ENCODE data around the gene GJA9.

DNA sequence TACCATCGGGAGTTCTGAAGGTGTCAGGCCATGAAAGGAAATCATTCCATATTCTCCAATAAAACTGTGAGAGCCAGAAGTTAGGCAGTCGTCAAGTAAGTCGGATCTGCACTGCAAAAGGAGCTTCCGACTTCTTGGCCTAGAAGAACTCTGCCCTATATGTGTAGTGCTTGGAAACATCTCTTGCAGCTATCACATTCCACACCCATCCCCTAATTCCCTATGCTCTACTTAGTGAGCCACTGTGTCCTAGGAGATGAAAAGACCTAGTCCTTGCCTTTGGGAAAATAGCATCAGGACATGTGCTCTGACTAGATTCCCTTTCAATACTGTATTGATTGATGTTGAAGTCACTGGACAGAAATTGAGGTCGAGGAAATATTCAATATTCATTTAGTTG is 8.2 kb upstream of the GJA9 start:
- TF ChIP-seq, protein P1, sequence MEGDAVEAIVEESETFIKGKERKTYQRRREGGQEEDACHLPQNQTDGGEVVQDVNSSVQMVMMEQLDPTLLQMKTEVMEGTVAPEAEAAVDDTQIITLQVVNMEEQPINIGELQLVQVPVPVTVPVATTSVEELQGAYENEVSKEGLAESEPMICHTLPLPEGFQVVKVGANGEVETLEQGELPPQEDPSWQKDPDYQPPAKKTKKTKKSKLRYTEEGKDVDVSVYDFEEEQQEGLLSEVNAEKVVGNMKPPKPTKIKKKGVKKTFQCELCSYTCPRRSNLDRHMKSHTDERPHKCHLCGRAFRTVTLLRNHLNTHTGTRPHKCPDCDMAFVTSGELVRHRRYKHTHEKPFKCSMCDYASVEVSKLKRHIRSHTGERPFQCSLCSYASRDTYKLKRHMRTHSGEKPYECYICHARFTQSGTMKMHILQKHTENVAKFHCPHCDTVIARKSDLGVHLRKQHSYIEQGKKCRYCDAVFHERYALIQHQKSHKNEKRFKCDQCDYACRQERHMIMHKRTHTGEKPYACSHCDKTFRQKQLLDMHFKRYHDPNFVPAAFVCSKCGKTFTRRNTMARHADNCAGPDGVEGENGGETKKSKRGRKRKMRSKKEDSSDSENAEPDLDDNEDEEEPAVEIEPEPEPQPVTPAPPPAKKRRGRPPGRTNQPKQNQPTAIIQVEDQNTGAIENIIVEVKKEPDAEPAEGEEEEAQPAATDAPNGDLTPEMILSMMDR (conservative IDR thresholded peaks at IDR 0.05; ENCODE audit: low read depth in 2 of 2) = no peak
- TF ChIP-seq POLR2AphosphoS5 (IDR thresholded peaks at IDR 0.05; ENCODE audit: low read depth) = no peak
